ENCODE results near the gene TBC1D14.

GRCh38 chr4:7004331-7004730, 94.7 kb downstream of the TBC1D14 start:
- TF ChIP-seq CTCF (IDR thresholded peaks at IDR 0.05): no peak
- no peak for TF ChIP-seq ZFX (IDR thresholded peaks at IDR 0.05; ENCODE audit: borderline replicate concordance)
